ENCODE data around the gene TRABD2B.
A peak's percentile ranks its signal among the peaks of the same experiment; 100 is the strongest.

Gene TRABD2B

DNA sequence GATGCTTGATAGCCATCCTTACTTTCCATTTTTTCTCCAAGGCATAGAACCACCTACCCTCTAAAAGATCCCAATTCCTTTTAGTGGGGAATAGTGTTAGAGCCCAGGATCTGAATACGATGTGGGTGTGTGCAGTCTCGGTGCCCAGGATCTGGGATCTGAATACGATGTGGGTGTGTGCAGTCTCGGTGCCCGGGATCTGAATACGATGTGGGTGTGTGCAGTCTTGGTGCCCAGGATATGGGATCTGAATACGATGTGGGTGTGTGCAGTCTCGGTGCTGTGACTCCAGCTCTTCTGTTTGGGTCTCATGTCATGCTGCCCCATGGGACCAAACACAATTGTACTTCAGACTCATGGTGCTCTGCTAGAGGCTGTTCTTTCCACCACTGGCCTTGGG is 265.5 kb downstream of the TRABD2B start:
- no peak for DNase-seq (ENCODE audit: low read depth in 1 of 2, low spot score in 1 of 2)

- DNase-seq (ENCODE audit: low read depth in 1 of 2, low spot score in 1 of 2): no peak
Measured at GRCh38 chr1:47729685-47730084, 267.5 kb downstream of the TRABD2B start.

DNA sequence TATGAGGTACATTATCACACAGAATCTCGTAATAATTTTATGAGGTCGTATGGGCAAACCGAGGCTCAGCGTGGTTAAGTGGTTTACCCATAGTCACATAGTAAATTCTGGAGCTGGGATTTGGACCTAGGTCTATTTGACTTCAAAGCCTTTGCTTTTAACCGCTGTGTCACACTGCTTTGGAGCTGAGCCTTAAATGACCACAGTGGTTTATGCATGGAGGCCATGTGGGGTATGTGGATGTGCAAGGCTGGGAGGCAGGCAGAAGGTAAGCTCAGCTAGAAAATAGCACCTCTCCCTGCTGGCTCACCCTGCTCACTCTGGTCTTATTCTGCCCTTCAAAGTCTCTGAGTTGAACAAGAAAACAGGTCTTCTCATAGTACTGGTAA is 269.5 kb downstream of the TRABD2B start:
- no peak for DNase-seq (ENCODE audit: low read depth in 1 of 2, low spot score in 1 of 2)

GRCh38 chr1:47727051-47727696 is 270.0 kb downstream of the TRABD2B start:
- no peak for DNase-seq (ENCODE audit: low read depth in 1 of 2, low spot score in 1 of 2)

- peak in 1 of 2 donors; percentile 59 for DNase-seq (ENCODE audit: low read depth in 1 of 2, low spot score in 1 of 2)
Measured at GRCh38 chr1:47725992-47726855, 271.0 kb downstream of the TRABD2B start.

DNA sequence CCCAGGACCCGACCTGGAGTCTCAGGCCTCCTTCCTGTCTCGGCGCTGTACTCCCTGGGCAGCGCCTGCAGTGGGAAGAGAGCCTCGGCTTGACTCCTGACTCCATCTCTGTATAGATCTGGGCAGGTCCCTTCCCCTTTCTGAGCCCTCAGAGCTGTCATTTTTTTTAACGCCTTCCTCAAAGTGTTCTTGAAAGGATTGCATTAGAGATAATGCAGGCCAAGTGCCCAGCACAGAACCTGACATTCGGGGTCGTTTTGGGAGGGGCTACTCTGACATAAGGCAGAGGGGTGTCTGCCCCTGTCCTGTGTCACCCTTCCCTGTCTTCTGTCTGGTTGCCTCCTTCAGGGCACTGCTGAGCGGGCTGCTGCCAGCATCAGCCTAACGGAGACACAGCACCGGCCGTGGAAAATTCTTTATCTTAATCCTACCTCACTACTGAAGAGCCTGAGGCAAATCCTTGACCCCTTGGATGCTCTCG is 271.6 kb downstream of the TRABD2B start:
- no peak for DNase-seq (ENCODE audit: low read depth in 1 of 2, low spot score in 1 of 2)

DNA sequence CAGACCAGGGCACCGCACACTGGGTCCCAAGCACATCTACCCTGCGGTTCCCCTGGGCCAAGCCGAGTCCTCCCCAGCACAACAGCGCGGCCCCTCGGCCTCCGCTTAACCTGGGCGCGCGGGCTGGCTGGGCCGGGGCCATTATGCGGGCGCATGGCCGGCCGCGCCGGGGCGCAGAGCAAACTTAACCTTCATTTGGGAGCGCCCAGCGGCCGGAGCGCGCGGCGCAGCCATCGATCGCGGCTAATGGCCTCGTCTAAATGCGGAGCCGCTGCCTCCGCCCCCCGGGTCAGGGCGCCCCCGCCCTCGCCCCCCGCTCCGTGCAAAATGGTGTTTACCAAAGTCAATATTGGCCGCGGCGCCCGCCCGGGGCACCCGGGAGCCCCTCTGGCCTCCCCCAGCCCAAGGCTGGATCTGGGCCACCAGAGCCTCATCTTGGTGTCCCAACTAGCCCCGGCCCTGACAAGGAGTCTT is 272.1 kb downstream of the TRABD2B start:
- DNase-seq (ENCODE audit: low read depth in 1 of 2, low spot score in 1 of 2): no peak

- DNase-seq (ENCODE audit: low read depth in 1 of 2, low spot score in 1 of 2): no peak
Measured at GRCh38 chr1:47724432-47724999, 272.7 kb downstream of the TRABD2B start.

DNA sequence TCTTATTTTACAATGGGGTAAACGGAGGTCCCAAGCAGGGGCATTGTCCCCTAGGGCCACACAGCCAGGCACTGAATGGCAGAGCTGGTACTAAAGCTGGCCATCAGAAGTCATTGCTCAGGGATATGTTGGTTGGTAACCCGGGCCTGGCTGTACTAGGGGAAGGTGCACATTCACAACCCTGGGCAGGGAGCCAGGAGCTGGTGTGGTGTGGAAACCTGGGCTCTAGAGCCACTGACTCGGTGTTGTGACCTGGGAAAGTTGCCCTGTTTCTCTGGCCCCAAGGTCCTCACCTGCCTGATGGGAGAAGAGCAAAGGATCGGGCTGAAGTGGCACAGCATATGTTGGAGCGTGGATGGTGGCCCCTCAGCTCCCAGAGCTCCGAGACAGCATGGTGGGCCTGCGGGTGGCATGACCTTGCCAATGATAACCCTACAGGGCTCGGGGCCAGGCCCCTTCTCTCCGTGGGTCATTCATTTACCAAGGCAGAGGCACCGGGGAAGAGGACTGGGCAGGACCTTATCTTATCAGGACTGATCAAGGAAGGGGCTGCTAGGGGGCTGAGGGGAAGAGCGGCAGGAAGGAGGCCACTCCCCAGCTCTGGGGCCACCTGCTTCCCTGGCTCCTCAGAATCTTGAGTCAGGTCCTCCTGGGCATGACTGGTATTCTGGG is 274.1 kb downstream of the TRABD2B start:
- no peak for DNase-seq (ENCODE audit: low read depth in 1 of 2, low spot score in 1 of 2)

- no peak for DNase-seq (ENCODE audit: low read depth in 1 of 2, low spot score in 1 of 2)
Measured at GRCh38 chr1:47722101-47722500, 275.1 kb downstream of the TRABD2B start.

DNA sequence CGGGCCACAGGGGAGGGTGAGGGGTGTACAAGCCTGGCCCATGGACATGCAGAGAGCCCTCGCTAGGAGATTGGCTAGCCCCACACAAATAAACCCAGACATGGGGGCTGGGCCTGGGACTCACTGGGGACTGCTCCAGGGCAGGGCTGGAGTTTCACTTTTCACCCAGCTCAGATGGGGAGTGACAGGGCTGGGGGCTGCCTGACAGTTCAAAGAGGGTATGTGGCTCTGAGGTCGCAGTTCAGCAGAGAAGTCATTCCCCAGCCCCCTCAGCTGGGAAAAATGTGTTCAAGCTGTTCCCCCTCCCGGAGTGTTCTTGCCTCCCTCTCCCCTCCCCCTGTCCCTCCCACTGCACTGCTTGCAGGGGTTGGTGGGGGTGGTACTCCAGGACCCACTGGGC is 277.1 kb downstream of the TRABD2B start:
- DNase-seq (ENCODE audit: low read depth in 1 of 2, low spot score in 1 of 2): no peak

DNA sequence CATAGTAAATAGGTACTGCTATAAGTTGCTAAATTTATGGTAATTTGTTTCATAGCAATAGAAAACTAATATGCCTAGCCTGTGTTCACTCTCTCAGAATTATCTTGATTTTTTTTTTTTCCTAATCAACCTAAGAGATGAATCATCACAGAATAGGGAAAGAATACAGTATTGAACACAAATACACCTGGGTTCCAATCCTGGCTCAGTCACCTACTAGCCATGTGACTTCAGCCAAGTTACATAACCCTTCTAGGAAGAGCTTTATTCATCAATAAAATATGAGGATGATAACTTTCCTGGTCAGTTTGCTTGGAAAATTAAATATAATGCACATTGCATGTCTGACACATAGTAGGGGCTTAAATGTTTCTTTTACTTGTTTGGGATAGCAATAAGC is 279.8 kb downstream of the TRABD2B start:
- no peak for DNase-seq (ENCODE audit: low read depth in 1 of 2, low spot score in 1 of 2)

- DNase-seq (ENCODE audit: low read depth in 1 of 2, low spot score in 1 of 2): no peak
Measured at GRCh38 chr1:47713975-47714767, 283.0 kb downstream of the TRABD2B start.

DNA sequence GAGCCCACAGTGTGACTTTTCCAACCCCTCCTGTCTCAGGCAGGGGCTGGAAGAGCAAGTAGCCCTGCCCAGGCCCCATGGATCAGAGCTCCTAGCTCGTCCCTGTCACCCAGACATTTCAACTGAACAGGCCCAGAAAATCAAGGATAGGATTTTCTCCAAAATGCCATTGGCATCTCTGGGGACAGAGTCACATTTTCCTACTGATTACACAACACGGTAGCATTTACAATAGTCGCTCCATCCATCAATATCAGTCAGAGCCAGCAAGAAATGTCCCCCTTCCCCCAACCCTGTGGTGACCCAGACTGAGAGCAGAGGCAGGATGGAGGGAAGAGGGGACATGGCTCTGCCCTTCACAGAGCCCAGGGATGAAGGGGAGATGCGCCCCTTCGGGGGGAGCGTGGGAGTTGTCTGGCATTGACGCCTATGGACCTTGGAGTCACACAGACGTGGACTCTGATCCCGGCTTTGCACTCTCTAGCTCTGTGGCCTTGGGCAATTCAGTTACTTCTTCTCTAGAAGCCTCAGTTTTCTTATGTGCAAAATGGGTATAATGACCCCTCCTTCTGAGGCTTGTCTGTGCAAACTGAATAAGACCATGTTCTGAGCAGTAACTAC is 283.7 kb downstream of the TRABD2B start:
- no peak for DNase-seq (ENCODE audit: low read depth in 1 of 2, low spot score in 1 of 2)

- DNase-seq (ENCODE audit: low read depth in 1 of 2, low spot score in 1 of 2): no peak
Measured at GRCh38 chr1:47712596-47713299, 284.4 kb downstream of the TRABD2B start.

DNA sequence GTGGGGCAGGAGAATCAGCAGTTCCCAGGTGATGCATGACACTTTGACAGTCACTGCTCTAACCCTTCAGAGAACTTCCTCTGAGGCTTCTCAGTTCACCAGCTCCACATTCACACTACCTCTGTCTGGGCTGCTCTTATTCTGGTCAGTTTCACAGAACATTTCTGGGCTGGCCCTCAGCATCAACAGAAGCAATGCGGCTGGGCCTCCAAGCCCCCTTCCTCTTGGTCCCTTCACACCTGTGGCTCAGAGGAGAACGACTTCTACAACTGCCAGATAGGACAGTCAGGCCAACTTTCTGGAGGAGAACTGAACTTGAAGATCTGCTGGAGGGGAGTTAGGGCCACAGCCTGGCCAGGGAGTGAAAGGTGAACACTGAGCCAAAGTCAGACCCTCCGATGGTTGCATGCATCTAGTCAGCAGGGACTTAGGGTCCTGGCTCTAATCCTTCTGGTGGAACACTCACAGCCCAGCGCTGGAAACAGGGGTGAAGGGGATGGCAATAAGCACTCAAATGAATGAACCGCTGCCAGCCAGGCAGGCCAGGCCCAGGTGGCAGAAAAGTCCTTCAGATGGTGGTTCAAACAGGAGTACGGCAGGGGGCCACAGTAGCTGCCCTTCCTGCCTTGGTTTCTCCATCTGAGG is 285.2 kb downstream of the TRABD2B start:
- no peak for DNase-seq (ENCODE audit: low read depth in 1 of 2, low spot score in 1 of 2)

GRCh38 chr1:47711184-47711847 is 285.9 kb downstream of the TRABD2B start:
- DNase-seq (ENCODE audit: low read depth in 1 of 2, low spot score in 1 of 2): no peak
